ENCODE data around the gene KATNB1. TPM values are rescaled to one million over a fixed set of nuclear protein-coding genes. Genes with fewer than 3 reads are reported as not detected.
A peak's percentile ranks its signal among the peaks of the same experiment; 100 is the strongest.
"Not testable (repeated sequence)": the region's sequence is repeated elsewhere in the genome, so short reads cannot be mapped to it uniquely, and the experiment has no call there.

KATNB1 gene
- total RNA-seq, 1 donor, result 11.8 TPM

GRCh38 chr16:57727610-57728009 is 8.0 kb upstream of the KATNB1 start:
- Histone ChIP-seq H3K4me3 (ENCODE audit: low read length) (no peak overlapping the region), H3K4me1 (ENCODE audit: insufficient read depth, low read length) (no peaks in the 10 kb centered on the region), H3K9me3 (ENCODE audit: low read depth, low read length) (no peaks in the 10 kb centered on the region), H3K27me3 (ENCODE audit: insufficient read depth, low read length) (no peaks in the 10 kb centered on the region)

- Histone ChIP-seq H3K4me1 (ENCODE audit: insufficient read depth, low read length) (no peaks in the 10 kb centered on the region), H3K4me3 (ENCODE audit: low read length) (no peak overlapping the region), H3K9me3 (ENCODE audit: low read depth, low read length) (no peaks in the 10 kb centered on the region), H3K27me3 (ENCODE audit: insufficient read depth, low read length) (no peaks in the 10 kb centered on the region)
Observed at GRCh38 chr16:57728336-57729181, 7.0 kb upstream of the KATNB1 start.

- Histone ChIP-seq H3K4me1 (ENCODE audit: insufficient read depth, low read length) (no peaks in the 10 kb centered on the region), H3K9me3 (ENCODE audit: low read depth, low read length) (no peaks in the 10 kb centered on the region), H3K27me3 (ENCODE audit: insufficient read depth, low read length) (no peaks in the 10 kb centered on the region), H3K4me3 (ENCODE audit: low read length) (no peak overlapping the region)
Observed at GRCh38 chr16:57729182-57729484, 6.4 kb upstream of the KATNB1 start.

- H3K4me1 ChIP-seq (ENCODE audit: insufficient read depth, low read length); H3K4me3 ChIP-seq (ENCODE audit: low read length); H3K9me3 ChIP-seq (ENCODE audit: low read depth, low read length); H3K27me3 ChIP-seq (ENCODE audit: insufficient read depth, low read length): not testable (repeated sequence)
Observed at GRCh38 chr16:57729852-57730251, 5.7 kb upstream of the KATNB1 start.

GRCh38 chr16:57730771-57731730 is 4.5 kb upstream of the KATNB1 start:
- H3K9me3 ChIP-seq (ENCODE audit: low read depth, low read length), result no peaks in the 10 kb centered on the region
- peaks cover 8% of the 10 kb centered on the region for H3K4me1 ChIP-seq (ENCODE audit: insufficient read depth, low read length)
- no peak overlapping the region for H3K4me3 ChIP-seq (ENCODE audit: low read length)
- H3K27me3 ChIP-seq (ENCODE audit: insufficient read depth, low read length), result no peaks in the 10 kb centered on the region

- Histone ChIP-seq H3K4me3 (ENCODE audit: low read length) (no peak overlapping the region), H3K9me3 (ENCODE audit: low read depth, low read length) (no peaks in the 10 kb centered on the region), H3K27me3 (ENCODE audit: insufficient read depth, low read length) (no peaks in the 10 kb centered on the region), H3K4me1 (ENCODE audit: insufficient read depth, low read length) (peaks cover 17% of the 10 kb centered on the region)
Observed at GRCh38 chr16:57732037-57732436, 3.5 kb upstream of the KATNB1 start.

GRCh38 chr16:57732714-57733113 is 2.9 kb upstream of the KATNB1 start:
- H3K27me3 ChIP-seq (ENCODE audit: insufficient read depth, low read length), result no peaks in the 10 kb centered on the region
- H3K4me1 ChIP-seq (ENCODE audit: insufficient read depth, low read length), result peaks cover 17% of the 10 kb centered on the region
- H3K9me3 ChIP-seq (ENCODE audit: low read depth, low read length), result no peaks in the 10 kb centered on the region
- H3K4me3 ChIP-seq (ENCODE audit: low read length), result no peak overlapping the region

- H3K4me3 ChIP-seq (ENCODE audit: low read length), result peak overlapping the region; percentile 57
- H3K27me3 ChIP-seq (ENCODE audit: insufficient read depth, low read length), result no peaks in the 10 kb centered on the region
- no peaks in the 10 kb centered on the region for H3K9me3 ChIP-seq (ENCODE audit: low read depth, low read length)
- peaks cover 17% of the 10 kb centered on the region for H3K4me1 ChIP-seq (ENCODE audit: insufficient read depth, low read length)
Observed at GRCh38 chr16:57734308-57734924, 1.2 kb upstream of the KATNB1 start.

- Histone ChIP-seq H3K27me3 (ENCODE audit: insufficient read depth, low read length) (no peaks in the 10 kb centered on the region), H3K4me3 (ENCODE audit: low read length) (peak overlapping the region; percentile 73), H3K9me3 (ENCODE audit: low read depth, low read length) (no peaks in the 10 kb centered on the region), H3K4me1 (ENCODE audit: insufficient read depth, low read length) (peaks cover 17% of the 10 kb centered on the region)
Observed at GRCh38 chr16:57734925-57735754, 430 bp upstream of the KATNB1 start.

GRCh38 chr16:57736419-57737351 is 1.1 kb downstream of the KATNB1 start:
- Histone ChIP-seq H3K9me3 (ENCODE audit: low read depth, low read length) (no peaks in the 10 kb centered on the region), H3K4me1 (ENCODE audit: insufficient read depth, low read length) (peaks cover 17% of the 10 kb centered on the region), H3K27me3 (ENCODE audit: insufficient read depth, low read length) (no peaks in the 10 kb centered on the region), H3K4me3 (ENCODE audit: low read length) (peak overlapping the region; percentile 73)

GRCh38 chr16:57738844-57739243 is 3.3 kb downstream of the KATNB1 start:
- peaks cover 17% of the 10 kb centered on the region for H3K4me1 ChIP-seq (ENCODE audit: insufficient read depth, low read length)
- H3K4me3 ChIP-seq (ENCODE audit: low read length), result no peak overlapping the region
- no peaks in the 10 kb centered on the region for H3K27me3 ChIP-seq (ENCODE audit: insufficient read depth, low read length)
- H3K9me3 ChIP-seq (ENCODE audit: low read depth, low read length), result no peaks in the 10 kb centered on the region

- Histone ChIP-seq H3K4me3 (ENCODE audit: low read length) (no peak overlapping the region), H3K27me3 (ENCODE audit: insufficient read depth, low read length) (no peaks in the 10 kb centered on the region), H3K4me1 (ENCODE audit: insufficient read depth, low read length) (peaks cover 11% of the 10 kb centered on the region), H3K9me3 (ENCODE audit: low read depth, low read length) (no peaks in the 10 kb centered on the region)
Observed at GRCh38 chr16:57739756-57740422, 4.3 kb downstream of the KATNB1 start.

- Histone ChIP-seq H3K27me3 (ENCODE audit: insufficient read depth, low read length) (no peaks in the 10 kb centered on the region), H3K4me3 (ENCODE audit: low read length) (no peak overlapping the region)
Observed at GRCh38 chr16:57740423-57741071, 5.0 kb downstream of the KATNB1 start.

More at GRCh38 chr16:57740423-57741071, 5.0 kb downstream of the KATNB1 start:
- Histone ChIP-seq H3K4me1 (ENCODE audit: insufficient read depth, low read length) (peaks cover 11% of the 10 kb centered on the region), H3K9me3 (ENCODE audit: low read depth, low read length) (no peaks in the 10 kb centered on the region)
